ENCODE measurements around the gene OR8D4. TPM values are rescaled to one million over a fixed set of nuclear protein-coding genes. Genes with fewer than 3 reads are reported as not detected.

The OR8D4 gene
- not detected in 5 replicates for total RNA-seq (2022; extraction: Qiagen RNA extraction)

DNA sequence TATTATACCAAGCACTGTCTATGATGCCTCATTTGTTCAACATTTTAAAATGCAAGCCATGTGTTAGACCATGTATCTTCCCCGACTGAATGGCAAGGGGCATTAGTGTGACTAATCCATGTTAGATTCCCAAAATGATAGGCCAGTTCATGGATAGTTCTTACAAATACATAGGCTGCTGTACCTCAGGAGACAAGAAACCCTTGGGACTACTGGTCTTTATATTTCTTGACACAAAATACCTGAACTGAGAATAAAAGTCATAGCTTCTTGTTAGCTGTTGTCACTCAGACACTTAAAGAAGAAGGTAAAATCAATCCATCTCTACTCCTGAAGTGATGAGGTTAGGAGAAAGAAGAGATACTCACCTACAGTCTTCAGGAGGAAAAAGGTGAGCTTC, at the start of gene OR8D4:
TSS of gene OR8D4 (plus strand) at position 301 of the 400 bp plus-strand sequence. CDS start 4,265 bp downstream, outside the sequence.

GRCh38 chr11:123885570-123885969, 16.4 kb upstream of the OR8D4 start, which contains the start of gene TMEM225:
Gene TMEM225 (minus strand): TSS chr11:123885670. CDS start chr11:123885425, 245 bp downstream.

GRCh38 chr11:123939317-123939716, 37.4 kb downstream of the OR8D4 start, which contains the start of gene OR4D5:
Gene OR4D5 (plus strand): TSS chr11:123939617. CDS start chr11:123939617, 0 bp downstream.

DNA sequence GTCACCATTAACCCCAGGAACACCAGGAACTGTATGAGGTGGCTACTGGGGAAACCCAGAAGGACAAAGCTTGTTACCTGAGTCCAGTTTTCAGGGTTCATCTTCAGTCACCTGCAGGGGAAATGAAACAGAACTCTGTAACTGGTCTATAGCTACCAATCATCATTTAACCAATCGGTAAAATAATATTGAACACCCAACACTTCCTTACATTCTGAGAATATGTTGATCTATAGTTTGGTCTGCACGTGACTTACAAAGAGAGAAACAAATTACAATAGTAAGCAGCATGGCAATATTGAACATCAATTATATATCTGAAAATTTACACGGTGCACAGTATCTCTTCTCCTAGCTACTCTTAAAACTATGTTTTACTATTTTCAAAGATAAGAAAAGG, 41.8 kb downstream of the OR8D4 start, which contains the start of gene OR6T1:
TSS of gene OR6T1 (minus strand) at position 101 of the 400 bp plus-strand sequence. CDS start at position 101, 0 bp downstream.

Other genes with a start within 250 kb of the OR8D4 start
- 0.10 to 0.16 TPM (median 0.14 TPM) in 5 replicates for gene SCN3B, start 247.5 kb upstream of the OR8D4 start, total RNA-seq (2022; extraction: Qiagen RNA extraction)
- gene ZNF202, start 160.5 kb upstream of the OR8D4 start, total RNA-seq (2022; extraction: Qiagen RNA extraction), result 8.7 to 10.4 TPM (median 9.6 TPM) in 5 replicates
- gene OR6X1, start 147.6 kb upstream of the OR8D4 start, total RNA-seq (2022; extraction: Qiagen RNA extraction), result not detected in 5 replicates
- not detected in 5 replicates for gene OR6M1, start 95.8 kb upstream of the OR8D4 start, total RNA-seq (2022; extraction: Qiagen RNA extraction)
- not detected in 5 replicates for gene TMEM225, start 16.5 kb upstream of the OR8D4 start, total RNA-seq (2022; extraction: Qiagen RNA extraction)
- gene OR4D5, start 37.5 kb downstream of the OR8D4 start, total RNA-seq (2022; extraction: Qiagen RNA extraction), result not detected in 5 replicates
- not detected in 5 replicates for gene OR6T1, start 41.7 kb downstream of the OR8D4 start, total RNA-seq (2022; extraction: Qiagen RNA extraction)
- gene OR10S1, start 75.6 kb downstream of the OR8D4 start, total RNA-seq (2022; extraction: Qiagen RNA extraction), result not detected in 5 replicates
- gene OR10G6, start 93.0 kb downstream of the OR8D4 start, total RNA-seq (2022; extraction: Qiagen RNA extraction), result not detected in 5 replicates
- not detected in 5 replicates for gene OR10G4, start 110.8 kb downstream of the OR8D4 start, total RNA-seq (2022; extraction: Qiagen RNA extraction)
- gene OR10G9, start 120.8 kb downstream of the OR8D4 start, total RNA-seq (2022; extraction: Qiagen RNA extraction), result not detected in 5 replicates
- gene OR10G8, start 124.6 kb downstream of the OR8D4 start, total RNA-seq (2022; extraction: Qiagen RNA extraction), result not detected in 5 replicates
- not detected in 5 replicates for gene OR10G7, start 139.2 kb downstream of the OR8D4 start, total RNA-seq (2022; extraction: Qiagen RNA extraction)
- 0.09 to 0.28 TPM (median 0.24 TPM) in 5 replicates for gene VWA5A, start 213.3 kb downstream of the OR8D4 start, total RNA-seq (2022; extraction: Qiagen RNA extraction)